B cell (primary cell): ENCODE data around the gene BTBD10.

Source experiments
- EZH2 ChIP-seq: IDR thresholded peaks from 2 replicates; pipeline ENCODE4 v1.6.1; 2012; ENCODE audit warnings: borderline replicate concordance, low read depth, mild to moderate bottlenecking, moderate library complexity, low read length; ENCODE audit not compliant: insufficient read depth, poor library complexity, severe bottlenecking
- TF ChIP-seq, protein P1 (sequence below): fragments of 200-600 bp; IDR thresholded peaks from one replicate; pipeline ENCODE4 v1.8.0; 2022; ENCODE audit warnings: antibody characterized with exemption, mild to moderate bottlenecking

DNA sequence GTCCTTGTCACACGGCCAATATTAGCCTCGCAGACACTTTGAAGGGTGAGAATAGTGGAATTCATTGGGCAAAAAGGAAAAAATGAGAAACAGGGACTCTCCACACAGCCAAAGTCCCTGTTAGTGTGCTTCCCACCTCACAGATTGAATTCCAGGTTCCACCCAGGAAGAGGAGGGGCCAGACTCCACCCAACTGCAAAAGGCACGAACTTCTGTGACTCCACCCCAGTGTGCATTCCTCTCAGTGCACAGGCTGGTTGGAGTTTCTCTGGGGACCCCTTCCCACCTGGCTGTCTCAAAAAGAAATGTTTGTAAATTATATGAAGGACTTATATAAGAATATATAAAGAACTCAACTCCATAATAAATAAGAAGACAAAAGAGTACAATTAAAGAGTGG lies 12.1 kb upstream of the BTBD10 start:
- TF ChIP-seq EZH2 = no peak
- TF ChIP-seq, protein P1, sequence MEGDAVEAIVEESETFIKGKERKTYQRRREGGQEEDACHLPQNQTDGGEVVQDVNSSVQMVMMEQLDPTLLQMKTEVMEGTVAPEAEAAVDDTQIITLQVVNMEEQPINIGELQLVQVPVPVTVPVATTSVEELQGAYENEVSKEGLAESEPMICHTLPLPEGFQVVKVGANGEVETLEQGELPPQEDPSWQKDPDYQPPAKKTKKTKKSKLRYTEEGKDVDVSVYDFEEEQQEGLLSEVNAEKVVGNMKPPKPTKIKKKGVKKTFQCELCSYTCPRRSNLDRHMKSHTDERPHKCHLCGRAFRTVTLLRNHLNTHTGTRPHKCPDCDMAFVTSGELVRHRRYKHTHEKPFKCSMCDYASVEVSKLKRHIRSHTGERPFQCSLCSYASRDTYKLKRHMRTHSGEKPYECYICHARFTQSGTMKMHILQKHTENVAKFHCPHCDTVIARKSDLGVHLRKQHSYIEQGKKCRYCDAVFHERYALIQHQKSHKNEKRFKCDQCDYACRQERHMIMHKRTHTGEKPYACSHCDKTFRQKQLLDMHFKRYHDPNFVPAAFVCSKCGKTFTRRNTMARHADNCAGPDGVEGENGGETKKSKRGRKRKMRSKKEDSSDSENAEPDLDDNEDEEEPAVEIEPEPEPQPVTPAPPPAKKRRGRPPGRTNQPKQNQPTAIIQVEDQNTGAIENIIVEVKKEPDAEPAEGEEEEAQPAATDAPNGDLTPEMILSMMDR = no peak
